AG10803 (cell line): Measurements from ENCODE around the gene DAPK2.
A peak's percentile ranks its signal among the peaks of the same experiment; 100 is the strongest.

Experiments
- DNase-seq: peaks from one replicate; pipeline ENCODE4 v3.0.0; 2010; ENCODE audit warnings: low read depth
- H3K4me3 ChIP-seq: 2 replicates; pipeline ENCODE4 v1.5.1; 2011; ENCODE audit warnings: mild to moderate bottlenecking, low read length, control low read depth
- TF ChIP-seq, protein P1 (sequence below): conservative IDR thresholded peaks from 2 replicates; pipeline ENCODE4 v1.5.1; 2011; ENCODE audit warnings: mild to moderate bottlenecking, low read length, control low read depth, inconsistent platforms

The DAPK2 gene

DNA sequence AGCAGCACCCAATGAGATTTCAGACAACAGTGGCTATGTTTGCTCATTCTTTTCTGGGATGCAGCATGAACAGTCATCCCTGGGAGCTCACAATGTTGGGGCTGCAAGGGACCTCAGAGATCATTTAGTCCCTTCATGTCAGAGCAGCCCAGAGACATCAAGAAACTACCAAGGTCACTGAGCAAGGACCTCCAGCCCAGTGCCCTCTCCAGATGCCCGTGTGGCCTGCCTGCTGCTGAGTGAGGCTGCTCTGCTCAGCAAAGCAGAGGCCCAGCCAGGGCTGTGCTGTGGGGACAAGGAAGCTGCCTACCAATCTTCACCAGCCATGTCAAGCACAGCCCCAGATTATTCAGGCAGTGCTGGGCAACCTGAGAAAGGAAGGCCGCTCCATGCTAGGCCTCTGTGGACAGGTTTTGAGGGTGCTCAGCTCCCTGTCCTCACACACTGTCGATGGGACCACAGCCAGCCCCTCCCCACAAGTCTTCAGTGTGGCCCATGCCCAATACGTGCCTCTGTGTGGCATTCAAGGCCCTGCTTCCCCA, 99.7 kb downstream of the DAPK2 start:
- TF ChIP-seq, protein P1, sequence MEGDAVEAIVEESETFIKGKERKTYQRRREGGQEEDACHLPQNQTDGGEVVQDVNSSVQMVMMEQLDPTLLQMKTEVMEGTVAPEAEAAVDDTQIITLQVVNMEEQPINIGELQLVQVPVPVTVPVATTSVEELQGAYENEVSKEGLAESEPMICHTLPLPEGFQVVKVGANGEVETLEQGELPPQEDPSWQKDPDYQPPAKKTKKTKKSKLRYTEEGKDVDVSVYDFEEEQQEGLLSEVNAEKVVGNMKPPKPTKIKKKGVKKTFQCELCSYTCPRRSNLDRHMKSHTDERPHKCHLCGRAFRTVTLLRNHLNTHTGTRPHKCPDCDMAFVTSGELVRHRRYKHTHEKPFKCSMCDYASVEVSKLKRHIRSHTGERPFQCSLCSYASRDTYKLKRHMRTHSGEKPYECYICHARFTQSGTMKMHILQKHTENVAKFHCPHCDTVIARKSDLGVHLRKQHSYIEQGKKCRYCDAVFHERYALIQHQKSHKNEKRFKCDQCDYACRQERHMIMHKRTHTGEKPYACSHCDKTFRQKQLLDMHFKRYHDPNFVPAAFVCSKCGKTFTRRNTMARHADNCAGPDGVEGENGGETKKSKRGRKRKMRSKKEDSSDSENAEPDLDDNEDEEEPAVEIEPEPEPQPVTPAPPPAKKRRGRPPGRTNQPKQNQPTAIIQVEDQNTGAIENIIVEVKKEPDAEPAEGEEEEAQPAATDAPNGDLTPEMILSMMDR: no peak
- no peak for DNase-seq
- H3K4me3 ChIP-seq: no peak overlapping the region

DNA sequence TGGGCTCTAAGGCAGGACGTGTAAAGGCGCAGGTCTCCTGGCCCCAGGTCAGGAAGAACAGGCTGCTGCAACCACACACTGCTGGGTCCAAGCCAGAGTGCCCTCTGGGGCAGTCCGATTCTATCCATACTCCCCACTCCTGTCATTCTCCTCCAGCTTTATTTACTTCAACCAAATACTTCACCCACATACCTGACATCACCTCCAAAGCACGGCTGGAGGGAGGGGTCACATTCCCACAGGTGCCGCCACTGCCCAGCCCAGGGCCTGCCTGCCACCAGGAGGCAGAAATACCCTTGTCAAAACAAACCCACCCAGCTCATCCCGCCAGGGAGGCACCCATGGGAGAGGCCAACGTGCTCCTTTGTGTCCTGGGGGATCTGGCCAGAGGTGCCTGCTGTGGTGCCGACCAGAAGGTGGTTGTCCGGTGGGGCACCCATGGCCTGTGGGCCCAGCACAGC, 100.4 kb downstream of the DAPK2 start:
- TF ChIP-seq, protein P1: no peak
- no peak overlapping the region for H3K4me3 ChIP-seq
- no peak for DNase-seq

DNA sequence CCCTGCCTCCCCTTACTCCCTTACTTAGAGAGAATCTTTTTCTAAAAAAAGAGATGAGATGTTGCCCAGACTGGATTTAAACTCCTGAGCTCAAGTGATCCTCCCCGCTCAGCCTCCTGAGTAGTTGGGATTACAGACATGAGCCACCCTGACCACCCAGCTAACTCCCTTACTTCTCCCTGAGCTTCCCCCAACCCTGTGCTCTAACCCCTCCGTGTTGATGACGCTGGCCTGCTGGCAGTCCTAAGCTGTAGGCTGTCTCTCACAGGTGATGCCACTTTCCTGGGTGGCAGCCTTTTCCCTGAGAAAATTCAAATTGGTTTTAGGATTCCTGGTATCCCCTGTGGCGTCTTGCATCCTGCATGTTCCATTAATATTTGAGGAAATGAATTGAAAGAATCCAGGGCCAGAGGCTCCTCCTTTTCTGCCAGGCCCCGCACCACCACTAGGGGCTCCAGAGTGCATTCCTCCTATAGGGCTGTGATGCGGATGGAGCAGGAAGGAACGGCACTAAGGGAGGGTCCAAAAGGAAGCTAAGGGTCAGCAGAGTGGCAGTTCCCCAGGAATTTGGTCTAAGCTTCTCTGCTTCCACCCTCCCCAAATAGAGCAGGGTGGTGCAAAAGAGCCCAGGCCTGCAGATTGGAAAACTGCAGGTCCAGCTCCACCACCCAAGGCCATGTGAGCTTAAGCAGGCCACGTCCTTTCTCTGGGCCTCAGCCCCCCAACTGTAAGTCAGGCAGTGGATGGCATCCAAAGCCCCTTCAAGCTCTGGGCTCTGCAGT, 101.1 kb downstream of the DAPK2 start:
- TF ChIP-seq, protein P1: peak; percentile 90
- no peak overlapping the region for H3K4me3 ChIP-seq
- DNase-seq: peak; percentile 42

DNA sequence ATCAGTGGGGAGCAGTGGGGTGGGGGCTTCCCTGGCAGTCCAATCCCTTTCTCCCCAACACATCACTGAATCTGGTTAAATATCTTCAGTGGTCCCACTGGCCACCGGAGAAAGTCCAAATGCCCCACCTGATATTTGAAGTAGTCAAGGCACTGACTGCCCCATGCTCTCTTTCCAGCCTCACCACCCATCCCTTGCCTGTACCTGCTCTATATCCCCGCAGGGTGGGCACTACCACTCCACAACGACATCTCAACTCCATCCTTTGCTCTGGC, 101.7 kb downstream of the DAPK2 start:
- TF ChIP-seq, protein P1: no peak

DNA sequence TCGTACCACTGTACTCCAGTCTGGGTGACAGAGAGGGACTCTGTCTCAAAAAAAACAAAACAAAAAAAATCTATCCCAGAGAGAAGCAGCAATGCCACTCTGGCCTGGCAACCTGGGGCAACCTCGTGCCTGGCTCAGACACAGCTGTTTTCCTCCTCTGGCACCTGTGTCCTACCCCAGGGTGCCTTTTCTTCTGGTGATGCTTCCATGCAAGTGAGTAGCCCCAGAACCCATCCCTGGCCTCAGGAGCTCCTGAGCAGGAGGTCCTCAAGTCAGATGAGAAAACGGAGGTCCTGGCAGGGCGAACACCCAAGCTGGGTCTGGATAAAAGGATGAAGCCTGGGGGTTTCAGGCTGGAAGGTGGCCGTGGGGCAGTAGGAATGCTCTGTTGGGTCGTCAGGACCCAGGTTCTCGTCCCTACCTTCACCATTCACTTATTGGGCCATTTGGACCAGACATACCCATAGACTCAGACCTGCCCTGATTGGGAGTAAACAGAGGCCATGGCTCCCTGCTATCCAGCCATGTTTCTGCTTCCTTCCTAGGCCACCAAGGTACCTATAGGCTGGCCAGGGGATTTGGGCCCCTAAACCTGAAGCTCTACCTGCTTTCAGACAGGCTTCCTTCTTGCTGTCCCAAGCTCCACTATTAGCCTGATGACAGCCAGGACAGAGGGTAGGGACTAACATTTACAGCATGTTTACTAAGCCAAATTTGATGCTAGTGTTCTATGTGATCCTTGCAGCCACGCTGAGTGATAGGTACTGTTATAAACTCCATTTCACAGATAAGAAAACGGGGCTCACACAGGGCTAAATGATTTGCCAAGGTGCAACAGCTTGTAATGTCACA, 102.2 kb downstream of the DAPK2 start:
- H3K4me3 ChIP-seq: no peak overlapping the region
- DNase-seq: no peak
- TF ChIP-seq, protein P1: no peak

More for the DNA sequence above, 101.7 kb downstream of the DAPK2 start:
- no peak overlapping the region for H3K4me3 ChIP-seq
- no peak for DNase-seq

DNA sequence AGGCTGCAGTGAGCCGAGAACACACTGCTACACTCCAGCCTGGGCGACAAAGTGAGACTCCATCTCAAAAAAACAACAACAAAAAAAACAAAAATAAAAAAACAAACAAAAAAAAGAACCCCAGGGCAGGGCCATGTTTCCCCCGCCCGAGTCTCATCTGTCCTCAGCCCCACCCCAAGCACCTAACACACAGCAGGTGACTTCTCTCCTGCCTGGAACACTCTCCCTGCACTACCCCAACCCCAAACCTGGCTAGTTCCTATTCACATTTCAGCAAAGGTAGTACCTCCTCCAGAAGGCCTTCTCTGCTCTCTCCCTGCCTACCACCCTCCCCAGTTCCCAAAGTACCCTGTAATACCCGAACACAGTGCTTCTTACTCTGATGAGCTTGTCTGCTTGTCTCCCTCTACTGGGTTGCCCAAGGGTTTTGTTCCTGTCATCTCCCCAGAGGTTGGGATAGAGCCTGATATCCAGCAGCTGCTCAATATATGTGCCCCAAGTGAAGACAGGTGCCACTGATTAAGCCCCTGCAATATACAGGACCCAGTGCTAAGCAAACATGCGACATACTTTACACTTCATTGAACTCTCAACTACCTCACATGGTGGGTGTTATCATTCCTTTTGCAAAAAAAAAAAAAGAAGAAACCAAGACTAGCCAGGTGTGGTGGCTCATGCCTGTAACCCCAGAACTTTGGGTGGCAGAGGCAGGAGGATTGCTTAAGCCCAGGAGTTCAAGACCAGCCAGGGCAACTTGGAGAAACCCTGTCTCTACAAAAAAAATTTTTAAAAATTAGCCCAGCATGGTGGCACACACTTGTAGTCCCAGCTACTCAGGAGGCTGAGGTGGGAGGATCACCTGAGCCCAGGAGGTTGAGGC, 103.6 kb downstream of the DAPK2 start:
- no peak for DNase-seq
- H3K4me3 ChIP-seq: no peak overlapping the region
- TF ChIP-seq, protein P1: no peak
